WTC11 (cell line): Measurements from ENCODE around the gene CLSTN2. TPM values are rescaled to one million over a fixed set of nuclear protein-coding genes. Genes with fewer than 3 reads are reported as not detected.

Source experiments
- ATAC-seq: fragments of 200-7000 bp; cut with Tn5 transposase; 2 replicates; pipeline ENCODE4 v1.10.0; 2021; ENCODE audit warnings: mild to moderate bottlenecking, moderate library complexity
- CTCF ChIA-PET: fragments of 300-600 bp; sonication (Branson Sonifier 250); formaldehyde crosslinking; loops from one replicate; lab custom pipeline; 2021; ENCODE audit warnings: antibody characterized with exemption; lab: Charles Lee
- POLR2A ChIA-PET: fragments of 350-600 bp; sonication (Branson Sonifier 250); formaldehyde crosslinking; loops from one replicate; lab custom pipeline; 2021; ENCODE audit warnings: antibody characterized with exemption; lab: Charles Lee
- DNase-seq: peaks from one replicate; pipeline ENCODE4 v3.0.0; 2021; ENCODE audit warnings: low spot score
- H3K27ac Mint-ChIP-seq: 2 replicates; pipeline ENCODE4 v1.8.0; 2021; ENCODE audit warnings: mixed read lengths
- H3K27me3 Mint-ChIP-seq: 2 replicates; pipeline ENCODE4 v1.8.0; 2021; ENCODE audit warnings: low read depth, mild to moderate bottlenecking, moderate library complexity, mixed read lengths
- H3K36me3 Mint-ChIP-seq: 2 replicates; pipeline ENCODE4 v1.8.0; 2021; ENCODE audit warnings: mixed read lengths
- H3K4me1 Mint-ChIP-seq: 2 replicates; pipeline ENCODE4 v1.8.0; 2022; ENCODE audit warnings: mixed read lengths
- H3K4me3 Mint-ChIP-seq: 2 replicates; pipeline ENCODE4 v1.8.0; 2021; ENCODE audit warnings: mild to moderate bottlenecking, moderate library complexity, mixed read lengths
- H3K9me3 Mint-ChIP-seq: 2 replicates; pipeline ENCODE4 v1.8.0; 2021; ENCODE audit warnings: mixed read lengths
- CBFB ChIP-seq: sonication (generic); formaldehyde crosslinking; IDR thresholded peaks from 2 replicates; pipeline ENCODE4 v1.8.1; 2022; ENCODE audit warnings: mild to moderate bottlenecking, low read depth, missing genetic modification reagents
- ESRRA ChIP-seq: sonication (generic); formaldehyde crosslinking; IDR thresholded peaks from 2 replicates; pipeline ENCODE4 v1.8.1; 2022; ENCODE audit warnings: mild to moderate bottlenecking, missing genetic modification reagents, borderline replicate concordance
- ETV6 ChIP-seq: sonication (generic); formaldehyde crosslinking; IDR thresholded peaks from 2 replicates; pipeline ENCODE4 v1.8.1; 2022; ENCODE audit warnings: mild to moderate bottlenecking, missing genetic modification reagents
- FOXJ3 ChIP-seq: sonication (generic); formaldehyde crosslinking; IDR thresholded peaks from 2 replicates; pipeline ENCODE4 v1.9.0; 2021; ENCODE audit warnings: missing genetic modification reagents, mild to moderate bottlenecking, borderline replicate concordance
- GABPB1 ChIP-seq: sonication (generic); formaldehyde crosslinking; IDR thresholded peaks from 2 replicates; pipeline ENCODE4 v1.8.1; 2023; ENCODE audit warnings: mild to moderate bottlenecking, missing genetic modification reagents
- HMGXB4 ChIP-seq: sonication (generic); formaldehyde crosslinking; IDR thresholded peaks from 2 replicates; pipeline ENCODE4 v1.8.1; 2023; ENCODE audit warnings: mild to moderate bottlenecking, moderate library complexity, missing genetic modification reagents
- JAZF1 ChIP-seq: fragments of 250-450 bp; sonication (Bioruptor Pico); IDR thresholded peaks from 2 replicates; pipeline ENCODE4 v1.9.0; 2021; ENCODE audit warnings: moderate library complexity, mild to moderate bottlenecking, inconsistent platforms
- PRRX2 ChIP-seq: fragments of 250-450 bp; sonication (Bioruptor Pico); IDR thresholded peaks from 2 replicates; pipeline ENCODE4 v1.8.0; 2021; ENCODE audit warnings: mild to moderate bottlenecking
- RORB ChIP-seq: fragments of 250-450 bp; sonication (Bioruptor Pico); IDR thresholded peaks from 2 replicates; pipeline ENCODE4 v1.9.0; 2021; ENCODE audit warnings: mild to moderate bottlenecking
- SP1 ChIP-seq: sonication (generic); formaldehyde crosslinking; conservative IDR thresholded peaks from 2 replicates; pipeline ENCODE4 v1.8.1; 2022; ENCODE audit warnings: missing genetic modification reagents
- STAT6 ChIP-seq: sonication (generic); formaldehyde crosslinking; conservative IDR thresholded peaks from 2 replicates; pipeline ENCODE4 v1.8.1; 2023; ENCODE audit warnings: mild to moderate bottlenecking, low read depth, missing genetic modification reagents, moderate library complexity
- ZNF121 ChIP-seq: sonication (generic); formaldehyde crosslinking; IDR thresholded peaks from 2 replicates; pipeline ENCODE4 v1.8.0; 2023; ENCODE audit warnings: missing genetic modification reagents
- ZNF416 ChIP-seq: fragments of 250-450 bp; sonication (Bioruptor Pico); IDR thresholded peaks from 2 replicates; pipeline ENCODE4 v1.9.0; 2021; ENCODE audit warnings: mild to moderate bottlenecking, inconsistent platforms
- ZNF532 ChIP-seq: fragments of 250-450 bp; sonication (Bioruptor Pico); IDR thresholded peaks from 2 replicates; pipeline ENCODE4 v1.9.0; 2021; ENCODE audit warnings: mild to moderate bottlenecking, borderline replicate concordance
- total RNA-seq: library from RNA; stranded (reverse); gene quantifications from 3 replicates; pipeline ENCODE4 v1.2.3, GENCODE V29; 2021

The CLSTN2 gene
- total RNA-seq, 1 experiment from 2014 or later, result 0.35 TPM

GRCh38 chr3:140250010-140250855 is 315.2 kb downstream of the CLSTN2 start:
- Mint-ChIP-seq H3K9me3 (peaks cover 4% of the 10 kb centered on the region; the same call in 1 of the 2 replicates), H3K4me1 (peaks cover 39% of the 10 kb centered on the region), H3K27me3 (no peaks in the 10 kb centered on the region), H3K4me3 (no peak overlapping the region), H3K36me3 (no peaks in the 10 kb centered on the region), H3K27ac (no peak overlapping the region)
- no peak for DNase-seq
- ATAC-seq, result peak; percentile 62
- no peak for TF ChIP-seq ZNF416 (CRISPR knock-in tag)
- POLR2A ChIA-PET, result no interaction called here
- CTCF ChIA-PET, result interaction anchor here (0.6 kb wide), 1 partner anchor 122 kb away, joined by 3 read pairs; no protein-coding TSS in a partner anchor

- no peak overlapping the region for H3K27ac Mint-ChIP-seq
- CTCF ChIA-PET, result interaction anchor here (0.6 kb wide), 1 partner anchor 122 kb away, joined by 3 read pairs; no protein-coding TSS in a partner anchor
- TF ChIP-seq STAT6 (CRISPR knock-in tag), result no peak
- no peak for TF ChIP-seq GABPB1 (CRISPR knock-in tag)
- no peak for TF ChIP-seq CBFB (CRISPR knock-in tag)
- no peak for TF ChIP-seq ZNF121 (CRISPR knock-in tag)
- TF ChIP-seq ESRRA (CRISPR knock-in tag), result no peak
- no peak for TF ChIP-seq HMGXB4 (CRISPR knock-in tag)
- TF ChIP-seq SP1, result no peak
- TF ChIP-seq FOXJ3 (CRISPR knock-in tag), result no peak
- TF ChIP-seq, all 79 proteins: peak for 0
- ATAC-seq, result no peak
- H3K4me3 Mint-ChIP-seq, result no peak overlapping the region
- H3K36me3 Mint-ChIP-seq, result no peaks in the 10 kb centered on the region
- POLR2A ChIA-PET, result no interaction called here
- DNase-seq, result no peak
- no peaks in the 10 kb centered on the region for H3K27me3 Mint-ChIP-seq
- H3K4me1 Mint-ChIP-seq, result peaks cover 37% of the 10 kb centered on the region
- peaks cover 4% of the 10 kb centered on the region; the same call in 1 of the 2 replicates for H3K9me3 Mint-ChIP-seq
These were observed 316.0 kb downstream of the CLSTN2 start for GRCh38 chr3:140250945-140251344.

- Mint-ChIP-seq H3K4me1 (peaks cover 30% of the 10 kb centered on the region), H3K36me3 (no peaks in the 10 kb centered on the region), H3K27me3 (no peaks in the 10 kb centered on the region), H3K9me3 (peaks cover 4% of the 10 kb centered on the region; the same call in 1 of the 2 replicates), H3K27ac (peak overlapping the region; percentile 68), H3K4me3 (no peak overlapping the region)
- no peak for DNase-seq
- ATAC-seq, result peak; percentile 78
- ChIA-PET CTCF (interaction anchor here (1.2 to 1.3 kb wide), 2 partner anchors 25 to 35 kb away, joined by 5 to 6 read pairs; no protein-coding TSS in a partner anchor), POLR2A (no interaction called here)
- 0 out of 2 replicates have a peak, but pooled peaks have one; percentile 26 for TF ChIP-seq ETV6 (CRISPR knock-in tag)
- no peak for TF ChIP-seq RORB (CRISPR knock-in tag)
These were observed 316.7 kb downstream of the CLSTN2 start for GRCh38 chr3:140251678-140252077.

GRCh38 chr3:140252812-140253656 is 318.0 kb downstream of the CLSTN2 start:
- H3K27me3 Mint-ChIP-seq, result no peaks in the 10 kb centered on the region
- peaks cover 29% of the 10 kb centered on the region for H3K4me1 Mint-ChIP-seq
- no peak for TF ChIP-seq PRRX2 (CRISPR knock-in tag)
- no peak for TF ChIP-seq FOXJ3 (CRISPR knock-in tag)
- no peak for TF ChIP-seq JAZF1 (CRISPR knock-in tag)
- no peak for TF ChIP-seq RORB (CRISPR knock-in tag)
- no peak for TF ChIP-seq ZNF532 (CRISPR knock-in tag)
- no peaks in the 10 kb centered on the region for H3K36me3 Mint-ChIP-seq
- peaks cover 4% of the 10 kb centered on the region; the same call in 1 of the 2 replicates for H3K9me3 Mint-ChIP-seq
- ATAC-seq, result no peak
- ChIA-PET CTCF (interaction anchor here (0.6 to 1.3 kb wide), 3 partner anchors 24 to 125 kb away, joined by 3 to 6 read pairs (median 5); no protein-coding TSS in a partner anchor), POLR2A (no interaction called here)
- DNase-seq, result no peak
- H3K27ac Mint-ChIP-seq, result no peak overlapping the region
- H3K4me3 Mint-ChIP-seq, result no peak overlapping the region
